HG02642 (cell line): ENCODE data around the gene LRP1-AS.

Experiments used
- ATAC-seq: cut with Tn5 transposase; IDR thresholded peaks from one replicate; pipeline ENCODE4 v1.9.1; 2021; ENCODE audit warnings: mild to moderate bottlenecking; ENCODE audit not compliant: unreplicated experiment, poor library complexity

Gene LRP1-AS

DNA sequence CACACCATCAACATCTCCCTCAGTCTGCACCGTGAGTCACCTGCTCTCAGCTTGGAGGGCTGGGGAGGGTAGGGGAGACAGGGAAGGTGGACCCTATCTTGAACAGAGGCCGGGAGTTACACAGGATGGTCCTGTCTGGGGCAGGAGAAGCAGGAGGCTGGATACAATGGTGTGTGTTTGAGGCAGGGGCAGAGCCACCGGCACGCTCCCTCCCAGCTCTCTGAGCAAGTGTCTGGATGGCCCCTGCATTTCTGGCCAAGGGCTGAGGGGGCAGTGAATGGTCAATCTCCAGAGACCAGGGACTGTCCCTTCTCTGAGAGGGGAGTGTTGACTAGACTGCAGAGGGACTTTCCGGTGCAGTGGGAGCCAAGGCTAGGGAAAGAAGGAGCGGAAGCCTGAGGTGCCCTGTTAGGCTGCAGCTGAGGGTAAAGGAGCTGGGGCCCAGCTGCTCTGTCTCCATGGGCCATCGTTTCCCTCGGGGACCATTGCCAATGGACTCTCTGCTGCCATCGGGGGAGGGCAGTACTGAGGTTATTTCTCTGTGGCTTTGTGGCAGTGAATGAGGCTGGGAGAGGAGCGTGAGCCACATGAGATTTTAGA is 1.9 kb downstream of the LRP1-AS start:
- no peak for ATAC-seq

- no peak for ATAC-seq
These were observed 4.0 kb downstream of the LRP1-AS start for GRCh38 chr12:57143454-57143853.

- no peak for ATAC-seq
These were observed 4.7 kb downstream of the LRP1-AS start for GRCh38 chr12:57142727-57143126.

GRCh38 chr12:57142121-57142520 is 5.3 kb downstream of the LRP1-AS start:
- ATAC-seq: no peak

DNA sequence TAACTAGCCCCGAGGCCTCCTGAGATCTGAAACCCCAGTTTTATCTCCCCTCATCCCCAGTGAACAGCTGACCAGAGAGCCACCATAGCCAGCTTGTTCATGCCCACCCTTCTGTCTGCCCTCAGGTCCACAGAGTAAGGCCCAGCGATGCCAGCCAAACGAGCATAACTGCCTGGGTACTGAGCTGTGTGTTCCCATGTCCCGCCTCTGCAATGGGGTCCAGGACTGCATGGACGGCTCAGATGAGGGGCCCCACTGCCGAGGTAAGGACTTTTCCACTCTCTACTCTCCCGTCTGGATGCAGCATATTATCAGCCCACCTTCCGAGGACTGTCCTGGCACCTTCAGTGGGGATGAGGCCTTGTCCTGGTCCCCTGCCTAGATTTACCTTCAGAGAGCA is 6.2 kb downstream of the LRP1-AS start:
- no peak for ATAC-seq

DNA sequence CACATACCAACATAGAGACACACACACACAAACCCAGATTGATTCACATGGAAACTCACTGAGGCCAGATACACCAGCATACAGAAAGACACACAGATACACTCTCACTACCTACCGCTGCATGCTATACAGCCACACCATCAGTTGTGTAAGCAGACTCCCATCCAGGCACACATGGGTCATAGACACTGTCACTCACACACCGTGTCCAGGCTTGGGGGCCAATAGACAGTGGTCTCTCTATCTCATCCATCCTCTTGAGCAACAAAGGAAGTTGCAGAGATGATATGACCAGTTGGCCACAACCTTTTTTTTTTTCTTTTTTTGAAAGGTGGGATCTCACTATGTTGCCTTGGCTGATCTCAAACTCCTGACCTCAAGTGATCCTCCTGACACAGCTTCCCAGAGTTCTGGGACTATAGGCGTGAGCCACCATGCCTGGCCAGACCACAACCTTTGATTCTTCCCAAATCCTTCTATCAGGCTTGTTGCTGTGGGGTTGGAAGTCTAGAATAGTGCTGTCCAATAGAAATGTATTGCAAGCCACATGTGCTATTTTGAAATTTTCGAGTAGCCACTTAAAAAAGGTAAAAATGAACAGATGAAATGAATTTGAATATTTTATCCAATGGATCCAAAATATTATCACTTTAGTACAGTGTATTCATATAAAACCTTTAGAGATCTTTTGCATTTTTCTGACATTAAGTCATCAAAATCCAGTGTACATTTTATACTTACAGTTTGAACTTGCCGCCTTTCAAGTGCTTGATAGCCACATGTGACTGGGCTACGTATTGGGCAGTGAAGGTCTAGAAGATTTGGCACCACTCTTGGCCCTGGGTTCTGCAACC is 7.4 kb downstream of the LRP1-AS start:
- no peak for ATAC-seq

- ATAC-seq: no peak
These were observed 8.7 kb downstream of the LRP1-AS start for GRCh38 chr12:57138526-57139272.

GRCh38 chr12:57135527-57136326 is 11.7 kb downstream of the LRP1-AS start:
- ATAC-seq: no peak

- no peak for ATAC-seq
These were observed 12.5 kb downstream of the LRP1-AS start for GRCh38 chr12:57134949-57135348.

- no peak for ATAC-seq
These were observed 13.5 kb downstream of the LRP1-AS start for GRCh38 chr12:57133916-57134315.

- no peak for ATAC-seq
These were observed 14.3 kb downstream of the LRP1-AS start for GRCh38 chr12:57133013-57133569.

DNA sequence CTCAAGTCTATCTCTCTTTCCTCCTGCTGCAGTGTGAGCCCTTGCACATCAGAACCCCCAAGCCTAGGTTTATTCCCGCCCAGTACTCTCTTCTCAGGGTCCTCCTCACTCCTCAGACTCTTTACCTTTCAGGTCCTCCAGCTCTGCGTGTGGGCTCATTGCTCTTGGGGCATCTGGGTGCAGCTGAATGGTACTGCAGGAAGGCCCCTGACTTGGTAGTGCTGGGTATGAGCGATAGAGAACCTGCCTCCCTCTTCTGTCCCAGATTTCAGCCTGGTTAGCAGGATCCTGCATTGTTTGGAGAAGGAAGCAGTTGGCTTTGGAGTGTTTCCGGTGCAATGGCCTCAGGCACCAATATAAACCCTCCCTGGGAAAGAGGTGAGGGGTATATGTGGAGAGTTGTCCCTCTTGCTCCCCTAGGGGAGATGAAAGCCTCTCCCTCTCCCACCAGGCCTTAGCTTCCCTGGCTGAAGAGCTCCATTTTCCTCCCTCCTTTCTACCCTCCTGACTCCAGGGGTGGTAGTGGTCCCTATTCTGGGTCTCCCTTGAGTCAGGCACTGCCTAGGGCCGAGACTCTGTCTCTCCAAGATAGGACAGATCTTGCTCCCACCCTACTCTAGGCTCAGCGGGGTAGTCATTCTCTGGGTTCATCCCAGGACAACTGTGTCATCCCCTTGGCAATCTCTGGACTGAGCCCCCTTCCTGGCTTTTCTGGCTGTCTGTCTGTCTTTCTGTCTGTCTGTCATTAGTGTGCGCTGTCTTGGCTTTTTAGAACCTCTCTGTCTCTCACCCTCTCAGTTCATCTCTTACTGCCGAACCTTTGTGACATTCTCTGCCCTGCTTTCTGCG is 15.3 kb downstream of the LRP1-AS start:
- ATAC-seq: no peak

DNA sequence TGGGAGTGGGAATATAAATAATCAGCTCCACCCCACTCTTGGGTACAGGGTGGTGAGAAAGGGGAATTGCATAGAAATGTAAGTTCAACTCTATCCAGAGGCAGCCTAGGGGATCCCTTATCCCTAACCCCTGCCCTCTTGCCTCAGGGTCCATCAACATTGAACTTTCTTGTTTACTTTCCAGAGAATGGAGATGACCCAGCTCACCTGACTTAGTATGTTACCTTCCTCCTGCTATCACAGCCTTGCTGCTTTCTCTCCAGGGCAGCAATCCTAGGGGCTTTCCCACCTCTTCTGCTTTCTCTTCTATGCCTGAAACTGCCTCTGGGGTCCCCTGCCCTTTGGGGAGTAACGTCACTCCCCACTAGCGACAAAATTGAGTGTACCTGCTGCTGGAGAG is 16.5 kb downstream of the LRP1-AS start:
- ATAC-seq: no peak

GRCh38 chr12:57129889-57130288 is 17.5 kb downstream of the LRP1-AS start:
- no peak for ATAC-seq

GRCh38 chr12:57129321-57129842 is 18.0 kb downstream of the LRP1-AS start:
- no peak for ATAC-seq

- no peak for ATAC-seq
These were observed 18.7 kb downstream of the LRP1-AS start for GRCh38 chr12:57128519-57129247.

GRCh38 chr12:57127726-57128518 is 19.5 kb downstream of the LRP1-AS start, which contains the start of gene LRP1:
TSS of gene LRP1 (plus strand) at chr12:57128483. CDS start at chr12:57128965, 482 bp downstream.
- ATAC-seq: peak; percentile 43
